Hepatocyte (in vitro differentiated cells): ENCODE measurements around the gene NUDT17. TPM values are rescaled to one million over a fixed set of nuclear protein-coding genes. Genes with fewer than 3 reads are reported as not detected.

Experiments used
- DNase-seq: peaks from one replicate; pipeline ENCODE4 v3.0.0-alpha.2; 2016; ENCODE audit warnings: low spot score
- H2AFZ ChIP-seq: fragments of 200-600 bp; sonication (generic); 2 replicates; pipeline ENCODE4 v1.6.0; 2016; ENCODE audit warnings: antibody characterized with exemption, mild to moderate bottlenecking
- H3K27ac ChIP-seq: fragments of 200-600 bp; sonication (generic); 2 replicates; pipeline ENCODE4 v1.5.1; 2016; ENCODE audit warnings: mild to moderate bottlenecking
- H3K27me3 ChIP-seq: fragments of 200-600 bp; sonication (generic); 2 replicates; pipeline ENCODE4 v1.6.1; 2016
- H3K36me3 ChIP-seq: fragments of 200-600 bp; sonication (generic); replicated peaks from 2 replicates; pipeline ENCODE4 v1.5.1; 2016; ENCODE audit warnings: low read depth; ENCODE audit not compliant: insufficient read depth
- H3K4me1 ChIP-seq: fragments of 200-600 bp; sonication (generic); 2 replicates; pipeline ENCODE4 v1.5.1; 2016; ENCODE audit warnings: mild to moderate bottlenecking, moderate library complexity; ENCODE audit not compliant: insufficient read depth
- H3K4me2 ChIP-seq: fragments of 200-600 bp; sonication (generic); 2 replicates; pipeline ENCODE4 v1.6.0; 2016
- H3K4me3 ChIP-seq: fragments of 200-600 bp; sonication (generic); 2 replicates; pipeline ENCODE4 v1.5.1; 2016; ENCODE audit warnings: mild to moderate bottlenecking
- H3K79me2 ChIP-seq: fragments of 200-600 bp; sonication (generic); 2 replicates; pipeline ENCODE4 v1.6.0; 2017; ENCODE audit warnings: mild to moderate bottlenecking
- H3K9me2 ChIP-seq: fragments of 200-600 bp; sonication (generic); replicated peaks from 2 replicates; pipeline ENCODE4 v1.6.0; 2017; ENCODE audit warnings: mild to moderate bottlenecking; ENCODE audit not compliant: insufficient read depth
- H3K9me3 ChIP-seq: fragments of 200-600 bp; sonication (generic); 2 replicates; pipeline ENCODE4 v1.5.1; 2016; ENCODE audit warnings: low read depth, mild to moderate bottlenecking
- H4K20me1 ChIP-seq: fragments of 200-600 bp; sonication (generic); 2 replicates; pipeline ENCODE4 v1.6.0; 2016; ENCODE audit warnings: mild to moderate bottlenecking; ENCODE audit not compliant: insufficient read depth, poor library complexity, severe bottlenecking
- CTCF ChIP-seq: fragments of 200-600 bp; sonication (generic); IDR thresholded peaks from 2 replicates; pipeline ENCODE4 v1.5.1; 2016; ENCODE audit warnings: antibody characterized with exemption, mild to moderate bottlenecking; ENCODE audit not compliant: poor library complexity
- EZH2 ChIP-seq: fragments of 200-600 bp; sonication (generic); IDR thresholded peaks from 2 replicates; pipeline ENCODE4 v1.6.1; 2016; ENCODE audit warnings: antibody characterized with exemption, mild to moderate bottlenecking, borderline replicate concordance
- EZH2phosphoT487 ChIP-seq: fragments of 200-600 bp; sonication (generic); IDR thresholded peaks from one replicate; pipeline ENCODE4 v1.6.1; 2018; ENCODE audit warnings: antibody characterized with exemption, mild to moderate bottlenecking, low read depth, moderate library complexity; ENCODE audit not compliant: unreplicated experiment, severe bottlenecking
- WGBS: methylation state at CpG from one replicate; pipeline ENCODE4 v1.1.6; 2016; ENCODE audit warnings: low lambda C conversion rate; ENCODE audit errors: missing lambda C conversion rate; 5-methylcytosine and 5-hydroxymethylcytosine counted together
- polyA plus RNA-seq: library from polyadenylated mRNA; unstranded; fragments of >200 nt; fragmentation: Nextera tagmentation; extraction: Ambion mirVana; gene quantifications from 2 replicates; pipeline ENCODE4 v1.2.1, GENCODE V29; 2016
- total RNA-seq: library from RNA; depleted of rRNA; stranded (reverse); fragments of >200 nt; gene quantifications from 2 replicates; pipeline ENCODE4 v1.2.3, GENCODE V29; 2014

Gene NUDT17
- total and polyA plus RNA-seq, 2 experiments from 2014 or later, result 1.3 to 5.2 TPM

GRCh38 chr1:145891587-145892485 lies 46.4 kb downstream of the NUDT17 start:
- peak; percentile 98 for DNase-seq
- Histone ChIP-seq H3K9me3 (no peaks in the 10 kb centered on the region), H3K4me1 (peaks cover 16% of the 10 kb centered on the region), H3K27ac (peak overlapping the region; percentile 94), H3K4me2 (peak overlapping the region; percentile 69), H3K4me3 (no peak overlapping the region), H2AFZ (peak overlapping the region; percentile 5), H4K20me1 (no peaks in the 10 kb centered on the region), H3K36me3 (no peaks in the 10 kb centered on the region), H3K9me2 (no peaks in the 10 kb centered on the region), H3K79me2 (no peaks in the 10 kb centered on the region), H3K27me3 (no peaks in the 10 kb centered on the region)
- 5% methylated on average over 6 of the region's 6 CpGs for WGBS
- TF ChIP-seq EZH2phosphoT487, result no peak
- TF ChIP-seq EZH2, result no peak
- TF ChIP-seq CTCF, result peak; percentile 98

GRCh38 chr1:145892486-145893087 lies 47.2 kb downstream of the NUDT17 start:
- WGBS, result 65% methylated on average over 3 of the region's 3 CpGs
- Histone ChIP-seq H2AFZ (no peak overlapping the region), H3K9me2 (no peaks in the 10 kb centered on the region), H3K36me3 (no peaks in the 10 kb centered on the region), H3K79me2 (no peaks in the 10 kb centered on the region), H3K9me3 (no peaks in the 10 kb centered on the region), H3K27ac (peak overlapping the region; percentile 94), H4K20me1 (no peaks in the 10 kb centered on the region), H3K4me1 (peaks cover 16% of the 10 kb centered on the region), H3K4me2 (peak overlapping the region; percentile 69), H3K27me3 (no peaks in the 10 kb centered on the region), H3K4me3 (no peak overlapping the region)
- TF ChIP-seq EZH2 (no peak), EZH2phosphoT487 (no peak), CTCF (no peak)
- peak; percentile 45 for DNase-seq

- TF ChIP-seq CTCF (no peak), EZH2phosphoT487 (no peak), EZH2 (no peak)
- H3K27me3 ChIP-seq, result no peaks in the 10 kb centered on the region
- WGBS, result 91% methylated on average over 7 of the region's 7 CpGs
- H3K4me2 ChIP-seq, result no peak overlapping the region
- no peak for DNase-seq
- H4K20me1 ChIP-seq, result no peaks in the 10 kb centered on the region
- H3K4me3 ChIP-seq, result no peak overlapping the region
- H3K36me3 ChIP-seq, result no peaks in the 10 kb centered on the region
- H3K27ac ChIP-seq, result peak overlapping the region; percentile 94
- H3K9me3 ChIP-seq, result no peaks in the 10 kb centered on the region
- H3K9me2 ChIP-seq, result no peaks in the 10 kb centered on the region
- H3K4me1 ChIP-seq, result peaks cover 16% of the 10 kb centered on the region
- no peak overlapping the region for H2AFZ ChIP-seq
- no peaks in the 10 kb centered on the region for H3K79me2 ChIP-seq
Measured at GRCh38 chr1:145893306-145894055, 48.1 kb downstream of the NUDT17 start.
